ENCODE results near the gene PARP9. TPM values are rescaled to one million over a fixed set of nuclear protein-coding genes. Genes with fewer than 3 reads are reported as not detected.

The PARP9 gene
- total and polyA plus RNA-seq, 2 of the 8 experiments (the other 6 are each of a cell fraction or from before 2014, with no cell fraction given), result 3.7 to 4.5 TPM

- TF ChIP-seq CHD7 (IDR thresholded peaks at IDR 0.05; ENCODE audit: insufficient replicate concordance, low read length), result no peak
- no peak for TF ChIP-seq PHF8 (conservative IDR thresholded peaks at IDR 0.05; ENCODE audit: low read depth, low read length)
- TF ChIP-seq MAX (IDR thresholded peaks at IDR 0.05), result no peak
- no peak for TF ChIP-seq POU5F1 (IDR thresholded peaks at IDR 0.05; ENCODE audit: low read depth, low read length)
- no peak for TF ChIP-seq CBX5 (IDR thresholded peaks at IDR 0.05; ENCODE audit: low read depth, low read length)
- no peak for TF ChIP-seq TCF12 (IDR thresholded peaks at IDR 0.05; ENCODE audit: low read depth, low read length)
- TF ChIP-seq POLR2A (IDR thresholded peaks at IDR 0.05; ENCODE audit: control extremely low read depth in 1 of 2, low read depth in 2 of 2, low read length in 2 of 2), result no peak
- TF ChIP-seq JUN (IDR thresholded peaks at IDR 0.05; ENCODE audit: low read depth, low read length), result no peak
- no peak for TF ChIP-seq CBX8 (IDR thresholded peaks at IDR 0.05; ENCODE audit: borderline replicate concordance, low read depth, low read length)
- TF ChIP-seq CEBPB (IDR thresholded peaks at IDR 0.05; ENCODE audit: low read depth, low read length), result no peak
- no peak for TF ChIP-seq SUZ12 (IDR thresholded peaks at IDR 0.05; ENCODE audit: low read length)
- TF ChIP-seq CHD1 (IDR thresholded peaks at IDR 0.05; ENCODE audit: low read depth, low read length), result no peak
- TF ChIP-seq POLR2AphosphoS5 (IDR thresholded peaks at IDR 0.05; ENCODE audit: low read depth, low read length), result no peak
Observed at GRCh38 chr3:122484985-122485384, 79.1 kb downstream of the PARP9 start (continued).
